Measurements from ENCODE around the gene CD81.

CD81 gene

DNA sequence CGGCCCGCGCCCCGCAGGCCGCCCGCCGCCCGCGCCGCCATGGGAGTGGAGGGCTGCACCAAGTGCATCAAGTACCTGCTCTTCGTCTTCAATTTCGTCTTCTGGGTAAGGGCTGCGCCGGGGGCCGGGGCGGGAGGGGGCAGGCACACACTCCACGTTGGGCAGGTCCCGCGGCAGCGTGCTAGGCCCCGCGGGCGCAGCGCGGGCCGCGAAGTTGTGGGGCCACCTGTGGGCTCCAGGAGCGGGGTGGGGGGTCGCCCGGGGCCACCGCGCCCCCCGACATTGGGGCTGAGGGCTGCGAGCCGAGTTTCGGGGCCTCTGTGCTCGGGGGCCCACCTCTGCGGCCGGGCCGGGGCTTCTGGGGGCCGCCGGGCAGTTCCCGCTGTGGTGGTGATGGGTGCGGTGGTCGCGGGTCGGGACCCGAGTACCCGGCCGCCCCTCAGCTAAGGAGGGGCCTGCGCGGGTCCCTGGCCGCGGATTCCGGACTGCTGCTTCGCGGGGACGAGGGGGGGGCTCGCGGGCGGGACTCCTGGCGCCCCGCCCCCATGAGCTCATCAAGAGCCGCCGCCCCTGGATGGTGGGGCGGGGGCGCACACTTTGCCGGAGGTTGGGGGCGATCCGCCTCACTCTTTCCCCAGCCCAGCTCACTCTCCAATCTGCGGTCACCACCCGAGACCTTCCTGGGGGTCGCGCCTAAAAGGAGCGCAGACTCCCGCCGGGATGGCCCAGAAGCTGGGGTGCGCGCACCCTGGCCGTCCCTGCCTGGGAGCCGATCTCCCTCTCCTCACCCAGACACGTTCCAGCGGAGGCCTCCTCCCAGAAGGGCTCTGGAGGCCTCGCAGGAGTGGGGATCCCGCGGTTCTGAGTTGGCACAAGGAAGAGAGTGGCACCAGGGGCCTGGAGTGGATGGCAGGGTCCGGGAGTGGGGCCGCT is 667 bp downstream of the CD81 start:
- DNase-seq = peak; percentile 57 to 87 (median 75)

GRCh38 chr11:2378527-2379210 is 1.6 kb downstream of the CD81 start:
- peak in 2 of 3 donors; percentile 22 to 23 for DNase-seq

GRCh38 chr11:2379466-2380174 is 2.5 kb downstream of the CD81 start:
- DNase-seq = no peak

- DNase-seq = no peak
Measured at GRCh38 chr11:2380396-2380795, 3.3 kb downstream of the CD81 start.

DNA sequence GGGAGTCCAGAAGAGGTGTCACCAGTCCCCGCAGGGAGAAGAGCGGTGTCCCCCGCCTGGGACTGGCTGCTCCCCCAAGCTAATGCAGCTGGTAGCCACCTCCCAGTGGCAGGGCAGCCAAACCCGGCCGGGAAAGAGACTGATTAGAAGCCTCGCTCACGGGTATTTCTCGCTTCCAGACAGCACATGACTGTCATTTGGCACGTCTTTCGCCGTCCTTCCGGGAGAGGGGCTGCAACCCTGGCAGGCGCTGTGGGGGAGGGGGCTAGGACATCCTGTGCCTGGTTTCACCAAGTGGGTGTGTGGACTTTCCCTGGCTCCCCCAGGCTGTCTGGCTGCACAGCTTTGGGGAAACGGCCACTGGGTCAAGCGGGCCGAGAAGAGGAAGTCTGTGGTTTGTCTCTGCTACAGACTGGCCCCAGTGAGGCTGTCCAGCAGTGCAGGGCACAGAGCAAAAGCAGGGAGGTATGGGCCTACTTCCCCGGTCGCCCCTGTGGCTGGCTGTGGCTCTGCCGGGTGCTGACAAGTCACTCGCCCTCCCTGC is 3.8 kb downstream of the CD81 start:
- DNase-seq = peak; percentile 95 to 97 (median 96)

- no peak for DNase-seq
Measured at GRCh38 chr11:2381494-2382128, 4.5 kb downstream of the CD81 start.

- DNase-seq = peak in 2 of 3 donors; percentile 24 to 37
Measured at GRCh38 chr11:2382129-2382517, 5.0 kb downstream of the CD81 start.

- DNase-seq = peak; percentile 39 to 58 (median 47)
Measured at GRCh38 chr11:2382936-2383851, 6.1 kb downstream of the CD81 start.

GRCh38 chr11:2383852-2384804 is 7.0 kb downstream of the CD81 start:
- DNase-seq = no peak

DNA sequence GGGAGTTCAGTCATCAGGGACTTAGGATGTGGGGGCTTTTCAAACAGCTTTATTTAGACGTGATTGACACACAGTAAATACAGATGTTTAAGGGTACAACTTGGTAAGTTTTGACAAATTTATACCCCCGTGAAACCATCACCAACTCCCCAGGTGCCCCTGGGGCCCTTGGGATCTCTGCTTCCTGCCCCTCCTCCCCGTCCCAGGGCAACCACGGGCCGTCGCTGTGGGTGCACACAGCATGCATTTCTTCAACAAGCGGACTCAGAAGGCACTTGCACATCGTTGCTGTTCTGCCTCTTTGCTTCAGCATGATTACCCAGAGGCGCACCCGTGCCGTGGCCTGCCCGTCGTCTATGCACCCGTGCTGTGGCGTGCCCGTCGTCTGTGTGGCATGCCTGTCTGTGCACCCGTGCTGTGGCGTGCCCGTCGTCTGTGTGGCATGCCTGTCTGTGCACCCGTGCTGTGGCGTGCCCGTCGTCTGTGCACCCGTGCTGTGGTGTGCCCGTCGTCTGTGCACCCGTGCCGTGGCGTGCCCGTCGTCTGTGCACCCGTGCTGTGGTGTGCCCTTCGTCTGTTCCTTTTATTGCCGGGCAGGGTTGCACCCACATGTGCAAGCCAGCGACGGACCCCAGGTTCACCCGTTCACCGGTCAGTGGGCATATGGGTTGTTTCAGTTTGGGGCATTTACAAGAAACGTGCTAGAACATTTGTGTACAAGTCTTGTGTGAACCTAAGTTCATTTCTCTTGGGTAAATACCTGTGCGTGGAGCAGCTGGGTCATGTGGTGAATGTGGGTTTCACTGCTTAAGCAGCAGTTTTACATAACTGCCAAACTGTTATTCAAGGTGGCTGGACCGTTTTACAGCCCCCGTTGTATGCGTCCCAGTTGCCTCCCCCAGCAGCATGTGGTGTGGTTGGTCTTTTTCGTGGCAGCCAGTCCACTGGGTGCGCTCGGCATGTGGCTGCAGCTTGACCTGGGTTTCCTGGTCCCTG is 8.3 kb downstream of the CD81 start:
- DNase-seq = no peak

DNA sequence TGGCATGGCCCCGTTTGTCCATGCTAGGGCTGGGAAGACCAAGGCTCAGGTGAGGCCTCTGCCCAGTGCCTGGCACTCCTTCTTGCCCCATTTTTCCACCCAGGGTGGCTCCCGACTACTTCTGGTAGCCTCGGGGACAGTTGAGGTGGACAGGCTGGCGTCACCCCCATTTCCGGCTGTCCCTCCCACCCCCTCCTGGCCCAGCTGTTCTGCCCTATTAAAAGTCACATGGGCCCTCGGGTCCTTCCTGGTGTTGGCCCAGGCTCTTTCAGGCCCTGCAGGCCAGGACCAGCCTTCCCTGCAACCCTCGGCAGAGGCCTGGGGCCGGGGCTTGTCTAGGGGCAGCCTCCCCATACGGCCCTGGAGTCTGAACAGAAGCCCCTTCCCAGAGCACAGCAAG is 9.5 kb downstream of the CD81 start:
- DNase-seq = no peak

DNA sequence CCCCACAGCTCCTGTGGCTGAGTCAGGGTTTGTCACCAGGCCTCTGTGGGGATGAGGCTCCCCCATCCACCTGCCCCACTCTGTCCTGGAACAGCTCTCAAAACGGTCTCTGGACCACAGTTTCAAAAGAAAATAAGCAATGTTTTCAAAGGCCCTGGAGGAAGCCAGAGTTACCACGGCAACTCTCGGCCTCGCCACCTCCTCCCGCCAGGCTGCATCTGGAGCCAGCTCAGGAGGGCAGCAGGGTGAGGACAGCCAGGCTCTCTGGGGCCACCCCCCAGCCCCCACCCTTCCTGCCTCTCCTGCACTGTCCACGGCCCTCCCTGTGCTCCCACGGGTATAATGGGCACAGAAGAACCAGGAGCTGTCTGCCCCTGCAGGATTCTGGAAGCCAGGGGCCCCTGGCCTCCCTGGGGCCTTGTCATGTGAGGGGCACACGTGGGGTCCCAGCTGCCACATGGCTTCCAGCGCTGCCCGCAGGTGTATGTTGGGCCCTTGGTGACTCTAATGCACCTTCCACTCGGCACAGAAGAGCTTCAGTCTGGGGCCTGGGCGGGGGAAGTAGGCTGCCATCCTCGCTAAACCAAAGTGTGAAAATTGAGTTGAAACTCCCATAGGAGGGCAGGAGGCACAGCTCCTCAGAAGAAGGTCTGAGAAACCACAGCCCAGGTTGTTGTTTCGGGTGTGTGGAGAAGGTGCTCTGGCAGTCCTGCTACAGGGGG is 10.3 kb downstream of the CD81 start:
- DNase-seq = no peak

DNA sequence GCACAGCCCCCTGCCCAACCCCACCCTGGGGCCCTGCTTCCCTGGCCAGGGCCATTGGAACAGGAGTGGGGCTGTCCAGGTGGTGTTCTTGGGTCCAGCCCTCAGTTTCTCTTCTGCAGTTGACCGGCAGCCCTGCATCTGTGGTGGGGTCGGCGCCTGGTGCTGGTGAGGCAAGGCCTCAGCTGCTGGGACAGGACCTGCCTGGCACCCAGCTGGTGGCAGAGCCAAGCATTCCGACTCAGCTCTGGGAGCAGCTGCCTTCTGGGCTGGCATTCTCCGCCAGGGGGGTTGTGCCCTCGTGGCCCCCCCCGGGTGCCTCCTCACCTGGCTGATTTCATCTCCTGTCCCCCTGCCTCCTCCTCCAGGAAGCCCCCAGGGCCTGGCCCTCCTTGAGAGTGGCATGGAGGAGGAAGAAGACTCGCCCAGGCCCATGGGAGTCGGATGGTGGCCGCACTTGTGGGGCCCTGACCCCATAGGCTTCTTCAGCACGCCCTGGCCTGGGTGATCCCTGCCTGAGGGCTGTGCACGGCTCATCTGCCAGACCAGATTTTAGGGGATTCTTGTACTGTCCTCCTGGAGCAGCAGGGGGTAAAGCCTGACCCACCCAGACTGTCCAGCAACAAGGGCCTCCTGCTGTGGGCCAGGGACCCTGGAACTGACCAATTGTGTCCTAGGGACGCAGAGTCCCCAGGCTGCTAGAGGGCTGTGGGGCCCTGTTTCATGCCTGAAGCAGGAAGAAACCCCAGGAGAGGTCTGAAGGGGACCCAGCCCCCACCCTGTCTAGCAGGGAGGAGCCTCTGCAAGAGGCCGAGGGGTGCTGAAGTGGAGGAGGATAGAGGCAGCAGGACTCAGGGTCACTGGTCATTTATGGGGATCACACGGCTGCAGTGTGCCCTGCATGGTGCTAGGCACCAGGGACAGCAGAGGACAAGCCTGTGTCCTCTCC is 11.6 kb downstream of the CD81 start:
- DNase-seq = no peak

DNA sequence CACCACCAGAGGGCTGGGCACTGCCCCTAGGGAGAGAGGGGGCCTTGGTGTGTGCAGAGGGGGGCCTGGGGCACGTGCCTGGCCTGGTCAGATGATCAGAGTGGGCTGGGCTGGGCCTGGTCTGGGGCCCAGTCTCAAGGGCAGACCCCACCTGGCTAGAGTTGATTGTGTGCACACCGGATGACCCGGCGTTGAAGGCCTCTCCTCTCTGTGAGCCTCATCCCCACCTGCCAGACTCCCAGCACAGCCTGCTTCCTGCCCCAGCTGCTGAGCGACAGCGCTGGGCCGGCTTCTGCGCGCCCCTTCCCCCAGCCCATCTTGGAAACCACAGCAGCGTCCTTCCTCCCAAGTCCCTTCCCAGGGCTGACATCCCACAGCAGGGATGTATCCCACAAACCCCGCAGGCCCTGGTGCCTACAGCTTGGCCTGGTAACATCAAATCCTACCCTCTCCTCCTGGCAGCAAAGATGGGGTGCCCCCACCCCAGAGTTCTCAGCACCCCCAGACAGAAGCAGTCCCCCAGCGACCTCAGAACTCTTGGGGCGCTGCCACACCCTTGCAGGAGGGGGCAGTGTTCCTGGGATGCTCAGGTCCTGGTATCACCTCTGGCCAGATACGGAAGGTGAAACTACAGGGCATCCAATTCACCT is 12.4 kb downstream of the CD81 start:
- no peak for DNase-seq

GRCh38 chr11:2390091-2390724 is 13.1 kb downstream of the CD81 start:
- no peak for DNase-seq

GRCh38 chr11:2390725-2391151 is 13.6 kb downstream of the CD81 start:
- no peak for DNase-seq

Data from suppressor macrophage treated with lipopolysaccharide for 1 hour (primary cell).